HG03159 (cell line): ENCODE measurements around the gene ADM5.

Experiments
- ATAC-seq: cut with Tn5 transposase; IDR thresholded peaks from one replicate; pipeline ENCODE4 v1.9.1; 2021; ENCODE audit warnings: mild to moderate bottlenecking, moderate library complexity; ENCODE audit not compliant: unreplicated experiment

The ADM5 gene

DNA sequence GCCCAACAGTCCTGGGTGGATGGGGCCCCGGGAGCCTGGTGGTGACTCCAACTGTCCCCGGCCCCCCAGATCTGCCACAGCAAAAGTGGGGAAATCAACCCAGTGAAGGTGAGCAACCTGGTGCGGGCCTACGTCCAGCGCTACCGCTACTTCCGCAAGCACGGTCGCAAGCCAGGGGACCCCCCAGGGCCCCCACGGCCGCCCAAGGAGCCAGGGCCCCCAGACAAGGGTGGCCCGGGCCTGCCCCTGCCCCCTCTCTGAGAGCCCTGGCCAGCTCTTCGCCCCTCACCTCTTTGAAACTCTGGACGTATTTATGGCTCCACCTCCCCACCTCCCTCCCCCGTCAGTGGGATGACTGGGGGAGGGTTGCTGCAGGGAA is 31.3 kb upstream of the ADM5 start:
- ATAC-seq, result no peak

DNA sequence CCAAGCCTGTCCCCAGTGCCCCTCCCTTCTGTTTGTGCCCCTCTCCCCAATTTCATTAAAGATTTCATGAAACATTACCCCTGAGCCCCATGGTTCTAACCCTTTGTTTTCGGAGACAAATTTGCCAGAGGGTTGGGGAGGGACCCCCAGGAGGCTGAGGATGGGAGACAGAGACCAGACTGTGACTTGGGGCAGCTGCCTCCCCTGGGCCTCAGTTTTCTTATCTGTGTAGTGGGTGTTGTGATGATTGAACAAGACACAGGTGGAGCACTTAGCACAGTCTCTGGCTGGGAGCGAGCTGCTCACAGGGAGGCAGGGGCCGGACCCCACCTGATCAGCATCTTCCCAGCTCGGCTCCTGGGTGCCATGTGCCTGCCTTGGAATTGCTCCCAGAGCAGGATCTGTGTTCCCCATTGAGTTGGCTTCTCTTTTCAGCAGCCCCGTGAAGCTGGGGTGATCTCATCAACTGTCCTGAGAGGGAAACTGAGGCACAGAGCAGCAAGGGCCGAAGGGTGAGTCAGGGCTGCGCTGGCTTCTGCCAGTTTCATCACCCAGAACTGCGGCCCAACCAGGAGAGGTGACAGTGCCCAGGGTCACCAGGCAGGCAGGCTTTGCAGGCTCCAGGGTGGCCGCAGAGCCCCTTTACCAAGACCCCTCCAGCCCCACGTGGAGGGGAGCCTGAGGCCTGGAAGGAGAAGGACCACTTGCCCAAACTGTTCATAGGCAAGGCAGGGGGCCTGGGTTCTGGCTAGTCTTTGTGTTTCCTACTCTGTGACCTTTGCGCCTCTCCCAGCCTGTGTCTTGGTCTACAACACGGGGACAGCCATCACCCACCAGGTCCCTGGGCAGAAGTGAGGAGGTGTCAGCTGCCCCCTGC is 30.6 kb upstream of the ADM5 start:
- ATAC-seq, result no peak

DNA sequence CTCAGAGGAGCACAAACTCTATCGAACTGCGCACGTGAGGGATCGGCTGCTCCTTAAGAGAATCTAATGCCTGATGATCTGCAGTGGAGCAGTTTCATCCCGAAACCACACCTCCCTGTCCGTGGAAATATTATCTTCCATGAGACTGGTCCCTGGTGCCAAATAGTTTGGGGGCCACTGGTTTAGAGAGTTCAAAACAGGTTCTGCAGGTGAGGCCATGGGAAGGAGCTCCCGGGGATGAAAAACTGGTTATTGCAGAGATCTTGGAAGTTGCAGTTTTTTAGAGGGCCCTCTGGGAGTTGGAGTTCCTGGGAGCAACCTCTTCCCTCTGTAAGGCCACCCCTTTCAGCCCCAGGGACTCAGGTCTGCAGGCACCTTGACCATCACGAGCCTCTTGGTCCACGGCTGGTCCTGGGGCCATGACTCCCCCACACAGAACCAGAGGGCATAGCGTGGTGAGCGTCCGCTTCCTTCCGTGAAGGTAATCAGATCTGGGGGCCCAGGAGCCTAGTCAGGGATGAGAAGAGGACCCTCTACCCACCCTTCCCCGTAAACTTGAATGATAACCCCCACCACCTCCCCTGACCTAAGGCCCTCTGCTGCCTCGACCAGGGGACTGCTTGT is 28.9 kb upstream of the ADM5 start:
- no peak for ATAC-seq

DNA sequence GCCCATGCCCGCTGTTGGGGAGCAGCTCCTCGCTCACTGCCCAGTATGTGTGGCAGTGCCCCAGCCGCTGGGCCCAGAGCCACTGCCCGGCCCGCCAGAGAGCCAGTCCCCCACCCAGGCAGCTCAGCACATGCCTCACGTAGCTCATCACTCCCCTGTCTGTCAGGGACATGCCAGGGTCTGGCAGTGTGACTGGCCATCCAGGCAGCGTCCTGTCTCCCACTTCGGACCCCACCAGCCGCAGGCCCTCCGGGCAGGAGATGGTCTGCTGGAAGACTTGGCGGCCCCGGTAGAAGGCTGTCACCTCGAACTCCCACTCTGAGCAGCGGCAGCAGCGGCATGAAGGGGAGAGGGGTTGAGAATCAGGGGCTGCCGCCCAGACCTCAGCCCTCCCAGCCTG is 27.4 kb upstream of the ADM5 start:
- ATAC-seq, result no peak

- no peak for ATAC-seq
These were observed 26.2 kb upstream of the ADM5 start for GRCh38 chr19:49663224-49663623.

DNA sequence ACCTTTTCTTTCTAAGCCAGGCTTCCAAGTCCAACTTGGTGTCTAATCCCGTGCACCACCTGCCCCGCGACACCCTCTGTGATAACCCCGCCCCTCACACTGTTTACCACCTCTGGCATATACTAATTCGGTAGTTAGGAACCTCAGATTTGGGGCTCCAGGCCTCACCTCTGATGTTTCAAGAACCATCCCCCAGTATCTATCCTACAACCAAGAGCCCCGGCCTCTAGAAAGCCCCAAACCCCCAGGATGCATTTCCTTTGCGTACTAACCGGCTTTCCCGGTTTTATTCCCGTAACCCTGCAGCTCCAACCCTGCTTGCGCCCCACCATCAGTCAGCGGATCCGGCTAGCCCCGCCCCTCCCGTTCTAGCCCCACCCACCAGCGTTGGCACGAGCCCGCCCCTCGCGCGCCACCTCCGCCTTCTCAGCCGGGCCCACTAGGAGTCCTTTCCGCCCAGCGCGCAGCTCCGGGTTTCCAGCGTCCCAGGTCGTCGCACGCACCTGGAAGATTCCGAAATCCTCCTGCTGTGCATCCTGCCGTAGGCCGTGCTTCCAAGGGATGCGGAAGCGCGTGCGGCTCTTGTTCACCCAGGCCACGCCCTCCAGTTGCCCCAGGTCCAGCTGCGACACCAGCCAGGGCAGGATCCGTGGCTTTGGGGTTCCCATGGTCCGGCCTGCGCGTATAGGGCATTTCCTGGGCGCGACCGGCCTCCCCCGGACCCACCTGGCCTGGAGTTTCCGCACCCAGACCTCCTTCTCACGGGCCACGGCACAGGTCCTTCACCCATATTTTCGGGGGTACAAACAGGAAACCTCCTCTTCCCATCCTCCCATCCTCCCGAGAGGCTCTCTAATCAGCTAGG is 25.0 kb upstream of the ADM5 start:
- ATAC-seq, result no peak

- no peak for ATAC-seq
These were observed 24.4 kb upstream of the ADM5 start for GRCh38 chr19:49665036-49665350.

GRCh38 chr19:49665351-49666119 is 23.9 kb upstream of the ADM5 start, which contains the start of the genes BCL2L12 and IRF3:
TSS of gene BCL2L12 (plus strand) at chr19:49665933. CDS start at chr19:49666693, 760 bp downstream.
TSS of gene IRF3 (minus strand) at chr19:49665857. CDS start at chr19:49664838, 1,019 bp downstream.
- ATAC-seq, result peak; percentile 84

DNA sequence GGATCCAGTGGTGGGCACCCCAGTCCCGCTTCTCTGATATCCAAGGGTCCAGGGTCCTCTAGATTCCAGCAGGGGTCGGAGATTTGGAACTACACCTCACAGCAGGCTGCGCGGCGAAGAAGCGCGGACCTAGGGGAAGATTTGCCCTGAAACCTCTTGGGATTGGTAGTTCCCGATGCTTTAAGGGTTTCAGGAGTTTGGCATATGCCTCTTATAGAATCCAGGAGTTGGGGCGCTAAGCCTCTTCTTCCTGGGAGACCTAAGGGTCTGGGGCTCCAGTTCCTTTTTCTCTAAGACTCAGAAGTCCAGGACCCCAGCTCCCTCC is 23.3 kb upstream of the ADM5 start:
- no peak for ATAC-seq

DNA sequence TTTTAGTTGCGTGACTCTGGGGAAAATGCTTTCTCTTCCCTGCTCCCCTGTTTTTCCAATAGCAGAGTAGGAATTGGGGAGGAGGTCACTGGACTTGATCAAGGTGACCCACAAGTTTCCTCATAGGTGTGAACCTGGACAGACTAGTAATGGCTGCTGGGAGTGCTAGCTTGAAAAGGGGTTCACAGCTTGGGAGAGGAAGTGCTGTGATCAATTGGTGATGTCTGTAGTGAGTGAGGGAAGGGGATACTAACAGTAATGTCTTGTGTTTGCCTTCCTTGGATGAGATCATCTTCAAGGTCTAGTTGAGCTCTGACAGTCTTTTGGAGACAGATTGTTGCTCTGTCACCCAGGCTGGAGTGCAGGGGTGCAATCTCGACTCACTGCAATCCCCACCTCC is 21.9 kb upstream of the ADM5 start:
- ATAC-seq, result no peak

GRCh38 chr19:49669516-49669915 is 19.9 kb upstream of the ADM5 start:
- no peak for ATAC-seq

GRCh38 chr19:49672131-49672919 is 17.1 kb upstream of the ADM5 start:
- no peak for ATAC-seq

GRCh38 chr19:49676136-49676783 is 13.1 kb upstream of the ADM5 start:
- peak; percentile 28 for ATAC-seq

- peak; percentile 68 for ATAC-seq
These were observed 12.6 kb upstream of the ADM5 start for GRCh38 chr19:49676784-49677230.

- ATAC-seq, result no peak
These were observed 12.0 kb upstream of the ADM5 start, which contains the start of gene PRMT1 for GRCh38 chr19:49677231-49677900. TSS of gene PRMT1 (plus strand) at chr19:49677271. CDS start at chr19:49677281, 10 bp downstream.

GRCh38 chr19:49677901-49678674 is 11.3 kb upstream of the ADM5 start:
- ATAC-seq, result no peak

GRCh38 chr19:49678985-49679770 is 10.2 kb upstream of the ADM5 start:
- no peak for ATAC-seq
